IMR-90 (cell line): ENCODE data around the gene EFHC1. TPM values are rescaled to one million over a fixed set of nuclear protein-coding genes. Genes with fewer than 3 reads are reported as not detected.

ENCODE experiments used
- ATAC-seq: fragments of 200-7000 bp; cut with Tn5 transposase; 2 replicates; pipeline ENCODE4 v1.9.1; 2020; ENCODE audit warnings: low read depth, mild to moderate bottlenecking, moderate library complexity
- BruUV-seq: library from RNA; stranded (reverse); fragments of 400-500 nt; replicated peaks from 2 replicates; lab custom pipeline; 2021; lab: Mats Ljungman, UMichigan
- CTCF ChIA-PET: fragments of 300-600 bp; formaldehyde crosslinking; extraction: SDS; loops from one replicate; lab custom pipeline; 2021; ENCODE audit warnings: antibody characterized with exemption; lab: Yijun Ruan, JAX
- POLR2A ChIA-PET: fragments of 300-600 bp; sonication (Branson Sonifier 250); formaldehyde crosslinking; loops from one replicate; lab custom pipeline; 2022; ENCODE audit warnings: antibody characterized with exemption; ENCODE audit not compliant: unreplicated experiment; lab: Charles Lee
- DNase-seq: peaks from one replicate; pipeline ENCODE4 v3.0.0; 2013
- H2AFZ ChIP-seq: replicated peaks from 2 replicates; pipeline ENCODE3; 2013; ENCODE audit warnings: low read length, mild to moderate bottlenecking; ENCODE audit not compliant: poor library complexity
- H2AK5ac ChIP-seq: 2 replicates; pipeline ENCODE4 v1.6.1; 2013; ENCODE audit warnings: low read depth, low read length, inconsistent platforms
- H2AK9ac ChIP-seq: replicated peaks from 2 replicates; pipeline ENCODE3; 2013; ENCODE audit warnings: mild to moderate bottlenecking, low read depth, low read length, moderate library complexity; ENCODE audit not compliant: poor library complexity
- H2BK120ac ChIP-seq: 2 replicates; pipeline ENCODE4 v1.6.1; 2013; ENCODE audit warnings: low read depth, low read length, inconsistent platforms
- H2BK15ac ChIP-seq: 3 replicates; pipeline ENCODE4 v1.6.1; 2013; ENCODE audit warnings: low read depth, low read length, inconsistent platforms
- H2BK20ac ChIP-seq: 2 replicates; pipeline ENCODE4 v1.6.1; 2013; ENCODE audit warnings: low read depth, mild to moderate bottlenecking, inconsistent platforms, low read length, moderate library complexity
- H2BK5ac ChIP-seq: 2 replicates; pipeline ENCODE4 v1.6.1; 2013; ENCODE audit warnings: mild to moderate bottlenecking, low read depth, low read length, inconsistent platforms; ENCODE audit not compliant: poor library complexity, severe bottlenecking
- H3K14ac ChIP-seq: replicated peaks from 2 replicates; pipeline ENCODE4 v1.6.1; 2013; ENCODE audit warnings: low read depth, low read length, inconsistent platforms
- H3K18ac ChIP-seq: 2 replicates; pipeline ENCODE4 v1.6.1; 2013; ENCODE audit warnings: low read depth, low read length, control low read depth
- H3K23ac ChIP-seq: 2 replicates; pipeline ENCODE4 v1.6.1; 2013; ENCODE audit warnings: low read depth, low read length, inconsistent platforms
- H3K27ac ChIP-seq: 2 replicates; pipeline ENCODE4 v1.5.1; 2013; ENCODE audit warnings: mild to moderate bottlenecking, control low read depth, low read length; ENCODE audit not compliant: insufficient read depth
- H3K27me3 ChIP-seq: 2 replicates; pipeline ENCODE4 v1.6.1; 2013; ENCODE audit warnings: low read length; ENCODE audit not compliant: control insufficient read depth, insufficient read depth
- H3K36me3 ChIP-seq: 2 replicates; pipeline ENCODE4 v1.6.1; 2013; ENCODE audit warnings: low read length, mixed read lengths; ENCODE audit not compliant: control insufficient read depth, insufficient read depth
- H3K4ac ChIP-seq: 2 replicates; pipeline ENCODE4 v1.6.1; 2013; ENCODE audit warnings: low read depth, low read length, inconsistent platforms
- H3K4me1 ChIP-seq: 2 replicates; pipeline ENCODE4 v1.6.1; 2013; ENCODE audit warnings: low read length, mixed read lengths; ENCODE audit not compliant: control insufficient read depth, insufficient read depth
- H3K4me2 ChIP-seq: 2 replicates; pipeline ENCODE4 v1.6.1; 2013; ENCODE audit warnings: low read depth, mild to moderate bottlenecking, control low read depth, low read length, moderate library complexity
- H3K4me3 ChIP-seq: 2 replicates; pipeline ENCODE4 v1.5.1; 2013; ENCODE audit warnings: low read depth, mild to moderate bottlenecking, control low read depth, low read length, moderate library complexity; ENCODE audit not compliant: insufficient read depth
- H3K56ac ChIP-seq: 2 replicates; pipeline ENCODE4 v1.6.1; 2013; ENCODE audit warnings: low read length, inconsistent platforms; ENCODE audit not compliant: insufficient read depth; ENCODE audit errors: extremely low read depth
- H3K79me1 ChIP-seq, 2 experiments: 2 replicates each; pipeline ENCODE4 v1.6.1; 2013; ENCODE audit warnings: low read length in 2 of 2, inconsistent platforms in 1 of 2, low read depth in 1 of 2
- H3K9ac ChIP-seq: 2 replicates; pipeline ENCODE4 v1.6.1; 2013; ENCODE audit warnings: low read depth, low read length, control low read depth
- H3K9me1 ChIP-seq: 2 replicates; pipeline ENCODE4 v1.6.1; 2013; ENCODE audit warnings: low read length, inconsistent platforms; ENCODE audit not compliant: insufficient read depth
- H3K9me3 ChIP-seq: 2 replicates; pipeline ENCODE4 v1.6.1; 2013; ENCODE audit warnings: low read length; ENCODE audit not compliant: control insufficient read depth, insufficient read depth
- H4K20me1 ChIP-seq: 2 replicates; pipeline ENCODE4 v1.6.1; 2013; ENCODE audit warnings: low read length, inconsistent platforms; ENCODE audit not compliant: insufficient read depth
- H4K5ac ChIP-seq: 2 replicates; pipeline ENCODE4 v1.6.1; 2013; ENCODE audit warnings: mild to moderate bottlenecking, low read depth, low read length, control low read depth
- H4K8ac ChIP-seq, 2 experiments: 2 replicates each; pipeline ENCODE4 v1.6.1; 2013; ENCODE audit warnings: low read depth in 2 of 2, low read length in 2 of 2, control low read depth in 1 of 2, inconsistent platforms in 1 of 2
- H4K91ac ChIP-seq: 2 replicates; pipeline ENCODE4 v1.6.1; 2013; ENCODE audit warnings: low read depth, low read length, inconsistent platforms; ENCODE audit not compliant: insufficient read depth
- MAFK ChIP-seq: IDR thresholded peaks from 2 replicates; pipeline ENCODE4 v1.6.1; 2012; ENCODE audit warnings: low read depth, low read length, improper control_type of control experiment
- MXI1 ChIP-seq: IDR thresholded peaks from 2 replicates; pipeline ENCODE4 v1.6.1; 2012; ENCODE audit warnings: low read depth, mild to moderate bottlenecking, low read length, moderate library complexity, borderline replicate concordance
- RCOR1 ChIP-seq: IDR thresholded peaks from 2 replicates; pipeline ENCODE4 v1.6.1; 2012; ENCODE audit warnings: mild to moderate bottlenecking, low read length, improper control_type of control experiment; ENCODE audit not compliant: insufficient replicate concordance
- WGBS, 2 experiments: methylation state at CpG; one replicate each; pipeline versions ENCODE4 v1.1.5 to v1.1.7; 2013; ENCODE audit warnings: missing lambda C conversion rate in 2 of 2; ENCODE audit not compliant: insufficient read length in 1 of 2; ENCODE audit errors: extremely low coverage in 2 of 2; 5-methylcytosine and 5-hydroxymethylcytosine counted together
- dilution Hi-C: fragments of 300-500 bp; cut with HindIII; formaldehyde crosslinking; loops from one replicate; pipeline ENCODE4 v1.14.3; 2018; ENCODE audit warnings: low sequenced_read_pairs; ENCODE audit not compliant: unreplicated experiment
- in situ Hi-C: fragments of 300-500 bp; cut with MboI; formaldehyde crosslinking; loops from 3 replicates; pipeline ENCODE4 v1.14.3; 2019; ENCODE audit warnings: low sequenced_read_pairs, inconsistent platforms, mixed read lengths
- intact Hi-C: fragments of 100-400 bp; cut with micrococcal nuclease; formaldehyde crosslinking; loops from 2 replicates; pipeline ENCODE4 v1.10.0; 2022
- polyA plus RNA-seq, 3 experiments: library from polyadenylated mRNA; depleted of rRNA; stranded (reverse); fragments of >200 nt; gene quantifications; 2 replicates each; pipeline ENCODE4 v1.2.3, GENCODE V29; 2012; ENCODE audit warnings: low replicate concordance in 1 of 3
- total RNA-seq: library from RNA; depleted of rRNA; stranded (reverse); fragments of >200 nt; gene quantifications from 2 replicates; pipeline ENCODE4 v1.2.3, GENCODE V29; 2012
- TF ChIP-seq, protein P1 (sequence below): conservative IDR thresholded peaks from 2 replicates; pipeline ENCODE4 v1.5.1; 2012; ENCODE audit warnings: mild to moderate bottlenecking, low read depth, low read length, improper control_type of control experiment

The EFHC1 gene
- total and polyA plus RNA-seq, 2 of the 4 experiments (the other 2 are of a cell fraction) = 14.0 to 23.0 TPM

- TF ChIP-seq RCOR1 (no peak), MXI1 (no peak)
Observed at GRCh38 chr6:52420668-52421358, 671 bp downstream of the EFHC1 start (continued).

DNA sequence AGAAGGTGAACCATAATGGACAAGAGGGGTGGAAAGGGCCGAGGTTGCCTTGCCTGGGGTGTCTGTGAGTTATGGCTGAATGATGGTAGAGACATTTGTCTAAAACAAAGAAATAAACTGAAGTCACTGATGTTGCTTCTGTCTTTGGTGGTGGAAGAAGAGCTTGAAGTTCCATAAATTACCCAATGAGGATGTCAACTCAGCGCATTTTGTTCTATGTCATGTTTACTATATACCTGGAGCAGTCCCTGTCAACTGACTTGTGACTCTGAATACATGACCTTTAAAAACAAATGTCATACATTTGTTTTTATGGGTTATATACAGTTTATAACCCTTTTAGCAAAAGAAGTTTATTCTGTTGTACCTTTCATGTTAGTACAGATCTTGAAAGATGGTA lies 2.0 kb downstream of the EFHC1 start:
- WGBS, 2 experiments = no CpG with 5 or more reads among the region's 2 CpGs
- no peak overlapping the region for H3K56ac ChIP-seq
- peaks cover 13% of the 10 kb centered on the region for H3K4me1 ChIP-seq
- H3K36me3 ChIP-seq = peaks cover 1% of the 10 kb centered on the region; the same call in 1 of the 2 replicates
- H2AFZ ChIP-seq = no peak overlapping the region
- peak; percentile 24; the same call in 1 of the 2 replicates for TF ChIP-seq MAFK
- TF ChIP-seq, protein P1, sequence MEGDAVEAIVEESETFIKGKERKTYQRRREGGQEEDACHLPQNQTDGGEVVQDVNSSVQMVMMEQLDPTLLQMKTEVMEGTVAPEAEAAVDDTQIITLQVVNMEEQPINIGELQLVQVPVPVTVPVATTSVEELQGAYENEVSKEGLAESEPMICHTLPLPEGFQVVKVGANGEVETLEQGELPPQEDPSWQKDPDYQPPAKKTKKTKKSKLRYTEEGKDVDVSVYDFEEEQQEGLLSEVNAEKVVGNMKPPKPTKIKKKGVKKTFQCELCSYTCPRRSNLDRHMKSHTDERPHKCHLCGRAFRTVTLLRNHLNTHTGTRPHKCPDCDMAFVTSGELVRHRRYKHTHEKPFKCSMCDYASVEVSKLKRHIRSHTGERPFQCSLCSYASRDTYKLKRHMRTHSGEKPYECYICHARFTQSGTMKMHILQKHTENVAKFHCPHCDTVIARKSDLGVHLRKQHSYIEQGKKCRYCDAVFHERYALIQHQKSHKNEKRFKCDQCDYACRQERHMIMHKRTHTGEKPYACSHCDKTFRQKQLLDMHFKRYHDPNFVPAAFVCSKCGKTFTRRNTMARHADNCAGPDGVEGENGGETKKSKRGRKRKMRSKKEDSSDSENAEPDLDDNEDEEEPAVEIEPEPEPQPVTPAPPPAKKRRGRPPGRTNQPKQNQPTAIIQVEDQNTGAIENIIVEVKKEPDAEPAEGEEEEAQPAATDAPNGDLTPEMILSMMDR = no peak
- no peaks in the 10 kb centered on the region for H4K20me1 ChIP-seq
- H3K79me1 ChIP-seq = peaks cover 9 to 26% of the 10 kb centered on the region in 2 experiments
- H2BK20ac ChIP-seq = peak overlapping the region; percentile 73; the same call in 1 of the 2 replicates
- no peak overlapping the region; the same call in 1 of the 2 replicates for H3K14ac ChIP-seq
- H3K4me2 ChIP-seq = no peak overlapping the region
- no peak overlapping the region for H3K9ac ChIP-seq
- no peak for ATAC-seq
- no peak for DNase-seq
- peak overlapping the region; percentile 70 for H3K23ac ChIP-seq
- no peak overlapping the region for H2BK5ac ChIP-seq
- no peaks in the 10 kb centered on the region for H3K27me3 ChIP-seq
- H3K9me1 ChIP-seq = peaks cover 13% of the 10 kb centered on the region
- peak overlapping the region; percentile 86 for H2BK120ac ChIP-seq
- H4K5ac ChIP-seq = no peak overlapping the region
- dilution Hi-C loops (loop anchor here (25.0 kb wide), 1 partner anchor 240 kb away; the partner anchor contains the start of gene TMEM14A), in situ Hi-C loops (no loop called here), intact Hi-C loops (loop anchor here (5.0 kb wide), 3 partner anchors 50 to 95 kb away; no protein-coding TSS in a partner anchor)
- H2AK5ac ChIP-seq = no peak overlapping the region
- peak overlapping the region; percentile 70; the same call in 1 of the 3 replicates for H2BK15ac ChIP-seq
- ChIA-PET POLR2A (no interaction called here), CTCF (interaction anchor here (1.3 kb wide), 1 partner anchor 46 kb away, joined by 3 read pairs; no protein-coding TSS in a partner anchor)
- no TSS peak for BruUV-seq
- peak overlapping the region; percentile 62; the same call in 1 of the 2 replicates for H3K4ac ChIP-seq
- no peak overlapping the region for H3K4me3 ChIP-seq
- no peak overlapping the region for H3K18ac ChIP-seq
- H3K27ac ChIP-seq = no peak overlapping the region
- no peaks in the 10 kb centered on the region for H3K9me3 ChIP-seq
- no peak overlapping the region for H2AK9ac ChIP-seq
- H4K8ac ChIP-seq = peak overlapping the region in 1 of 2 experiments; percentile 56; a peak in 1 of 4 replicates
- peak overlapping the region; percentile 24; the same call in 1 of the 2 replicates for H4K91ac ChIP-seq
